CD4-positive, alpha-beta T cell treated with Interferon alpha-2 for 1 hour (primary cell): ENCODE data around the gene ADAMTS17.

ENCODE experiments used
- DNase-seq, 2 donors: peaks; one replicate each; pipeline ENCODE4 v3.0.0-alpha.2; 2020 to 2022

The ADAMTS17 gene

GRCh38 chr15:100275641-100276040 is 66.1 kb downstream of the ADAMTS17 start:
- DNase-seq, result no peak

- DNase-seq, result no peak
Measured at GRCh38 chr15:100269831-100270230, 71.9 kb downstream of the ADAMTS17 start.

- no peak for DNase-seq
Measured at GRCh38 chr15:100266166-100266565, 75.6 kb downstream of the ADAMTS17 start.

GRCh38 chr15:100265641-100266035 is 76.1 kb downstream of the ADAMTS17 start:
- DNase-seq, result no peak

GRCh38 chr15:100264994-100265640 is 76.7 kb downstream of the ADAMTS17 start:
- DNase-seq, result no peak

- DNase-seq, result no peak
Measured at GRCh38 chr15:100263721-100264455, 77.9 kb downstream of the ADAMTS17 start.

- DNase-seq, result no peak
Measured at GRCh38 chr15:100263031-100263430, 78.7 kb downstream of the ADAMTS17 start.

GRCh38 chr15:100261302-100262240 is 80.2 kb downstream of the ADAMTS17 start:
- no peak for DNase-seq

- no peak for DNase-seq
Measured at GRCh38 chr15:100259266-100259665, 82.5 kb downstream of the ADAMTS17 start.

- DNase-seq, result no peak
Measured at GRCh38 chr15:100256970-100257650, 84.7 kb downstream of the ADAMTS17 start.

- DNase-seq, result no peak
Measured at GRCh38 chr15:100256101-100256969, 85.4 kb downstream of the ADAMTS17 start.

GRCh38 chr15:100255644-100256043 is 86.1 kb downstream of the ADAMTS17 start:
- DNase-seq, result no peak

GRCh38 chr15:100254691-100255090 is 87.1 kb downstream of the ADAMTS17 start:
- no peak for DNase-seq

- no peak for DNase-seq
Measured at GRCh38 chr15:100254285-100254684, 87.5 kb downstream of the ADAMTS17 start.

GRCh38 chr15:100253640-100254039 is 88.1 kb downstream of the ADAMTS17 start:
- no peak for DNase-seq

GRCh38 chr15:100252779-100253417 is 88.9 kb downstream of the ADAMTS17 start:
- no peak for DNase-seq

- DNase-seq, result no peak
Measured at GRCh38 chr15:100252359-100252758, 89.4 kb downstream of the ADAMTS17 start.

GRCh38 chr15:100250176-100250800 is 91.5 kb downstream of the ADAMTS17 start:
- DNase-seq, result no peak

GRCh38 chr15:100249096-100249815 is 92.5 kb downstream of the ADAMTS17 start:
- DNase-seq, result no peak

GRCh38 chr15:100248236-100248635 is 93.5 kb downstream of the ADAMTS17 start:
- no peak for DNase-seq
